Osteocyte (in vitro differentiated cells): ENCODE results near the gene RPS13. TPM values are rescaled to one million over a fixed set of nuclear protein-coding genes. Genes with fewer than 3 reads are reported as not detected.
"Not testable (repeated sequence)": the region's sequence is repeated elsewhere in the genome, so short reads cannot be mapped to it uniquely, and the experiment has no call there.

ENCODE experiments used
- DNase-seq: peaks from one replicate; pipeline ENCODE4 v3.0.0; 2021; ENCODE audit warnings: mixed read lengths; ENCODE audit not compliant: unreplicated experiment; ENCODE audit errors: extremely low spot score
- H3K27ac Mint-ChIP-seq: one replicate; pipeline ENCODE4 v1.8.0; 2021; ENCODE audit warnings: mild to moderate bottlenecking, mixed read lengths; ENCODE audit not compliant: unreplicated experiment
- H3K27me3 Mint-ChIP-seq: one replicate; pipeline ENCODE4 v1.8.0; 2021; ENCODE audit warnings: mixed read lengths; ENCODE audit not compliant: unreplicated experiment
- H3K36me3 Mint-ChIP-seq: one replicate; pipeline ENCODE4 v1.8.0; 2021; ENCODE audit warnings: mixed read lengths; ENCODE audit not compliant: unreplicated experiment
- H3K4me1 Mint-ChIP-seq: one replicate; pipeline ENCODE4 v1.8.0; 2021; ENCODE audit warnings: mixed read lengths; ENCODE audit not compliant: unreplicated experiment
- H3K4me3 Mint-ChIP-seq: one replicate; pipeline ENCODE4 v1.8.0; 2021; ENCODE audit warnings: mild to moderate bottlenecking, moderate library complexity, mixed read lengths; ENCODE audit not compliant: unreplicated experiment
- H3K9me3 Mint-ChIP-seq: one replicate; pipeline ENCODE4 v1.8.0; 2021; ENCODE audit warnings: mixed read lengths; ENCODE audit not compliant: unreplicated experiment
- CTCF ChIP-seq: fragments of 200-600 bp; sonication (generic); IDR thresholded peaks from 2 replicates; pipeline ENCODE4 v1.5.0; 2021; ENCODE audit warnings: antibody characterized with exemption, mild to moderate bottlenecking, moderate library complexity
- total RNA-seq: library from RNA; stranded (reverse); gene quantifications from 2 replicates; pipeline ENCODE4 v1.2.1, GENCODE V29; 2021

Gene RPS13
- total RNA-seq, 1 donor from 2014 or later = 981 TPM

GRCh38 chr11:17046690-17047089, 30.8 kb downstream of the RPS13 start:
- no peak for DNase-seq
- Mint-ChIP-seq H3K27me3 (peaks cover 20% of the 10 kb centered on the region), H3K4me3 (no peak overlapping the region), H3K36me3 (no peaks in the 10 kb centered on the region), H3K4me1 (no peaks in the 10 kb centered on the region), H3K27ac (no peak overlapping the region), H3K9me3 (no peaks in the 10 kb centered on the region)
- TF ChIP-seq CTCF = no peak

GRCh38 chr11:17036666-17037658, 40.5 kb downstream of the RPS13 start:
- Mint-ChIP-seq H3K36me3 (peaks cover 7% of the 10 kb centered on the region), H3K4me3 (no peak overlapping the region), H3K9me3 (peaks cover 18% of the 10 kb centered on the region), H3K27me3 (peaks cover 12% of the 10 kb centered on the region), H3K4me1 (no peaks in the 10 kb centered on the region), H3K27ac (no peak overlapping the region)
- no peak for DNase-seq
- TF ChIP-seq CTCF = no peak

- H3K4me3 Mint-ChIP-seq, H3K27me3 Mint-ChIP-seq, H3K27ac Mint-ChIP-seq, H3K36me3 Mint-ChIP-seq, H3K4me1 Mint-ChIP-seq: not testable (repeated sequence)
- DNase-seq = peak; percentile 68
- H3K9me3 Mint-ChIP-seq = peaks cover 18% of the 10 kb centered on the region
Measured at GRCh38 chr11:17034027-17034426, 43.4 kb downstream of the RPS13 start.

GRCh38 chr11:17026487-17027082, 50.9 kb downstream of the RPS13 start:
- no peak for TF ChIP-seq CTCF
- Mint-ChIP-seq H3K4me3 (no peak overlapping the region), H3K4me1 (peaks cover 29% of the 10 kb centered on the region), H3K9me3 (no peaks in the 10 kb centered on the region), H3K27ac (peak overlapping the region; percentile 93), H3K27me3 (no peaks in the 10 kb centered on the region), H3K36me3 (peaks cover 2% of the 10 kb centered on the region)
- no peak for DNase-seq

GRCh38 chr11:17024924-17025323, 52.5 kb downstream of the RPS13 start:
- Mint-ChIP-seq H3K27ac (no peak overlapping the region), H3K4me1 (peaks cover 44% of the 10 kb centered on the region), H3K4me3 (no peak overlapping the region), H3K27me3 (no peaks in the 10 kb centered on the region), H3K36me3 (peaks cover 2% of the 10 kb centered on the region), H3K9me3 (no peaks in the 10 kb centered on the region)
- no peak for TF ChIP-seq CTCF
- DNase-seq = no peak

Other genes with a start within 250 kb of the RPS13 start
- 14.9 and 15.6 TPM in 2 replicates for gene PLEKHA7, start 63.3 kb downstream of the RPS13 start, total RNA-seq
- 63.1 and 73.0 TPM in 2 replicates for gene PIK3C2A, start 130.3 kb upstream of the RPS13 start, total RNA-seq
- gene NUCB2, start 199.1 kb upstream of the RPS13 start, total RNA-seq = 78.8 and 82.7 TPM in 2 replicates